Measurements from ENCODE around the gene UFD1.

UFD1 gene

DNA sequence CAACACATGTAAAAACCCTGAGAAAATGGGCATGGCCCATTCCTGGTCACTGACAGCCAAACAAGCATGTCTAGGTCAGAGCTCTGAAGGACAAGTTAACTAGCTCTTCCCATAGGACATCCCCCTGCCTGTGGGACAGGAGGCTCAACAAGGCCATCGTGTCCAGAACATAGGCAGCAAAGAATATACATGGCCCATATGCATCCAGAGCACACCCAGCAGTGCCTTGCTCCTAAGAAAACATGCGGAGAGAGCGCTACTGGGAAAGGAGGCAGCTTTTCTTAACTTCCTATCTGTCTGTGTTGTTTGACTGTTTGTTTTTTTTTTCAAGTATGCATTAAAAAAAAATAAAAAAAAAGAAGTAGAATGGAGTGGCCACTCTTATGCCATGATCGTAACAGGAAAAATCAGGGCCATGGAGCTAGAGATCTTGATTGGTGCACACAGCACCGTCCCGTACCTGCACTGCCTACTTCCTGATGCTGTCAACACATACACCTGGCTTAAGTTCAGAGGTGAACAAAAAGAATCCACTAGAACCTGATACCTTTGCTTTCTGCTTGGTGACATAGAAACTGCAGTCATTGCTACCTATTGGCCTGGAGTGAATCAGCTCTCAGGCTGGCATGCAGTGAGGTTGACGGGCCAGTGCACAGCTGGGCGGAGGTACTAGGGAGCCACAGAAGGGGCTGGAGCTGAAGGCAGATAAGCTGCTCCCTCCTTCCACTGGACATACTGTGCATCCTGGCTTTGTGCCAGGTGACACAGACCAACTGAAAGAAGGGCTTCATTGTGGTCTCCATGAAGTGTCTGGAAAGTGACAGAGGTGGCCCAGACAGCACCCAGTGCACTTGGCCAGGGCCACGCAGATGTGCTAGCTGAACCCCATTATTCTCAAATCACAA, 11.9 kb downstream of the UFD1 start:
- DNase-seq: no peak

DNA sequence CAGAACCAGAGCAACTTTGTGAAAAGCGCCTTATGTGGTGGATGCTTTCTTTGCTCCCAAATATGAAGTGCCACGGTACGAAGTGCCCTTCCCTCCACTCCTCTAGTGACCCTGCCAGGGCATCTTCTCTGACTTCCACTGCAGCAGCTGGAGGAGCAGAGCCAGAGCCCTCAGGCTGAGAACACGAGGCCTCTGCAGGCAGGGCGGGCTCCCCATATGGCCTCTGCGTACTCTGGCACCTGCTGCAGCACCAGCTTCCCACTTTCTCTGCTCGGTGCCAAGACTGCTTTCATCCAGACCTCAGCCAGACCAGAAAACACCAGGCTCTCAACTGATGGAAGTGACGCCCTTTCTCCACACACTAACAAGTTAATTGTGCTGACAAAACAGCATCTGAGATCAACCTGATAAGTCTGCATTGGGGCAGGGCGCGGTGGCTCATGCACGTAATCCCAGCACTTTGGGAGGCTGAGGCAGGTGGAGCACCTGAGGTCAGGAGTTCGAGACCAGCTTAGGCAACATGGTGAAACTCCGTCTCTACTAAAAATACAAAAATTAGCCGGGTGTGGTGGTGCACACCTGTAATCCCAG, 12.8 kb downstream of the UFD1 start:
- no peak for DNase-seq

DNA sequence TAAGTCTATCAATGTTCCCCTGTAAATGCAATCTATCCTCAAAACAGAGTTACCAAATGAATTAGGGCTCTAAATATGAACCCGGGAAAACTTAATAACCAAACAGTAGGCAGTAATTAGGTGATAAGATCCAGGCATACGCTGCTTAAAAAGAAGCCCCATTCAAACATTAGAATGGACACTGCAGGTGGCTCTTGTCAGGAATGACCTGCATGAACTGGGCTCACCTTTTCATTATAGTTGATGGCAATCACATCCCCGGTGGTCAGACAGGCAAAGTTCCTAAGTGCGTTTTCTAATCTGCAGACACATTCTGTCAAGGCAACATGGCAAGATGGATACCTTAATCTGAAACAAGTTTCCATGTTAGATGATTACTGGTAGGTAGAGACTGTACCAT, 14.0 kb downstream of the UFD1 start:
- DNase-seq: no peak

GRCh38 chr22:19464546-19464945, 14.4 kb downstream of the UFD1 start:
- DNase-seq: no peak

DNA sequence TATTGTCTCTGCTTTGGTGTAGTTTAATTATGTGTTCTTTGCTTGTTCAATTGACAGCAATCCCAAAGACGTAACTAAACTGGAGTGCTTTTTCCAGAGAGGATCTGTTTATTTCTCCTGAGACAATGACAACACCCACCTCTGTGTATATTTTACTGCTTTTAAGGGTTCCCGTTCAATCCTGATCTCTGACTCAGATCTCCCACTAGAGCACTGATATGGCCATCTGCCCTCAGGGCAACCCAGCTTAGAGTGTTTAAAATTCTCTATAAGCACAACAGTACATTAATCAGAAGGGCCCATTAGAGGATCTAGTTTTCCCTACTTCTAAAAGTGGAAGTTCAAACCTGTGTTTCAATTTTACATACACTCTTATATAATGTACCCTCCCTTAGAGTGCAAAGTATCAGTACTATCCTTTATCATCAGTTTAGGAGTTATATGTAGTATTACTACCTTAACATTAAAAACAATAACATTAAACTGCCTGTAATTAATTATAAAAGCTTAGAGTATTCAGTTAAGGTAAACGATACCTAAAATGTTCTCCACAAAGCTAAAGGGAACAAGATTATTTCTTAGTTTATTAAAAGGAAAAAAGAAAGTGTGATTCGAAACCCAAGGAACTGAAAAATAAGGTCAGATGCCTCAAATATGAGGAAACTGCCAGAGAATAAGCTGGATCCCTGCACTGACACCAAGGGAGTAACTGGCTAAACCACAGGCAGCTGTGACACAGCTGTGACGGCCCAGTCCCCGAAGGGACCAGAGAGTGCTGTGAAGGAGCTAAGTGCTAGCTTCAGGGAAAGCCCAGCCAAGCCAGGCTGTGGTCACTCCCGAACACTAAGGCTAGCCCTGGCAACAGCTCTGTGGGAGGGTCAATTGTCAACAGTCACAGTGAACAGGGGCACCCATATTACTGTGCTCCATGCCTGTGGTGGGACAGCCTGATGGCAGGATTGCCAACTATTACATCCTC, 15.2 kb downstream of the UFD1 start:
- peak; percentile 48 for DNase-seq

DNA sequence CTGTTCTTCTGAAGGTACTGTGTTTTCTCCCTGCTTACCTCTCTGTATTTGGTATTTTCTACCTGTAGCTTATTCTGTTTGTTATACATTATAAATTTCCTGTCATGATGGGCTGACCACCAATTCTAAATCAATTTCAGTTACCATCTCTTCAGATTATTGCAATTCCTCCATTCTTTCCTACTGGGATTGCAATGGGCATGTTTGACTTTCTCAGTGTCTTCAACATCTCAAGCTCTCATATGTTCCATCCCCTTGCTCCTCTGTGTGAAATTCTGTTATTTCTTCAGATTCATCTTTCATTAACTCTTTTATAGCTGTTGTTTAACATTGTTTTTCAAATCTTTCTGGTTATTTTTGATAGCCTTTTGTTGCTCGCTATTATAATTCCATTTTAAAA, 16.0 kb downstream of the UFD1 start:
- no peak for DNase-seq

GRCh38 chr22:19461506-19461905, 17.5 kb downstream of the UFD1 start:
- DNase-seq: no peak

GRCh38 chr22:19460036-19460435, 19.0 kb downstream of the UFD1 start:
- no peak for DNase-seq

DNA sequence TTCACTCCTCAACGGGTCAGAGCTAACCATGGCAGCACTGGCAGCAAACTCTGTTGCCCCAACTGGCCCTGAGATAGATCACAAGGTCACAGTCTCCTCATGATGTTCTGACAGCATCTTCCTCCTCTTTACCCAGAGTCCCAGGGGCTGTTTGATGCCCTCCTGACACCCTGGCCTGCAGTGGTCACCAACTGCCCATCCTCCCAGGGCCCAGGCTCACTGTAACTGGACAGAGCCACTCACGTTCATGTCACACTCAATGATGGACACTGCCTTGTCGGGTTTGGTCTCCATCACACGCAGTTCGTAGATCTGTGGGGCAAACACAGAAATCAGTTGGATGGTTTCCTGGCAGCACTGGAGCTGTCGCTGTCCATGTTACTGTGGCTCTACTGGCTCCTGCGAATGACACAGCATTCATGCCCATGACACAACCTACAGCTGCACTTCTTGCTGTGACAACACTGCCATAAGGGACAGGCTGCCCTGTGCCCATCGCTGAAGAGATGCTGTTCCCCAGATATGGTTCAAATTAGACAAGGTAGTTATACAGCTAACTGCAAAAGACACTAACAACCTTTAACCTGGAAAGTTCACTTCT, 21.1 kb downstream of the UFD1 start:
- no peak for DNase-seq

- DNase-seq: no peak
Observed at GRCh38 chr22:19456541-19456940, 22.5 kb downstream of the UFD1 start.

GRCh38 chr22:19455585-19456370, 23.2 kb downstream of the UFD1 start:
- DNase-seq: no peak

DNA sequence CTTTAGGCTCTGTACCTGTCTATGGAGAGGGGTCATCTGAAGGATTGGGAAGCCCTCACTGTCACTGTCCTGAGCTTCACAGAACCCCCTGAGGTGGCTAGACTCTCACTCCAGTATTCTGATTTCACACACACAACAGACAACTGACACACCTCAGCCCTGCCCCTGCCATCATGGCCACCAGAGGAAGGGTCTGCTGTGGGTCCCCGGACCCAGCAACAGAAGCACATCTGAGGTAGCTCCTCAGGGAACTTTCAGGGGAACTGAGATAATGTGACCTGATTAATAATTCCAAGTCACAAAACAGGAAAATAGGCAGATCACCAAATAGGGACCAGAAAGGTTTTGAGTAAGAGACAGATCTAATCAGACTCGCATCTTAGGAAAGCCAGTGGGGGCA, 24.0 kb downstream of the UFD1 start:
- no peak for DNase-seq

DNA sequence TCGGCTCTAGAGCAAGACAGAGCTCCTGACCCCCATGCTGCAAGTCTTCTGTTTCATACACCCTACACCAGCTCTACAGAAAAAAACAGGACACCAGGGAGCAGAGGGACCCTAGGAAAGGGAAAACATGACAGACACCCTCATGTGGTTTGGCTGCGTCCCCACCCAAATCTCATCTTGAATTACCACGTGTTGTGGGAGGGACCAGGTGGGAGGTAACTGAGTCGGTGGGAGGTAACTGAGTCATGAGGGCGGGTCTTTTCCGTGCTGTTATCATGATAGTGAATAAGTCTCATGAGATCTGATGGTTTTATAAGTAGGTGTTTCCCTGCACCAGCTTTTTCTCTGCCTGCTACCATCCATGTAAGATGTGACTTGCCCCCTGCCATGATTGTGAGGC, 24.8 kb downstream of the UFD1 start:
- no peak for DNase-seq

- DNase-seq: no peak
Observed at GRCh38 chr22:19453718-19454117, 25.3 kb downstream of the UFD1 start.

DNA sequence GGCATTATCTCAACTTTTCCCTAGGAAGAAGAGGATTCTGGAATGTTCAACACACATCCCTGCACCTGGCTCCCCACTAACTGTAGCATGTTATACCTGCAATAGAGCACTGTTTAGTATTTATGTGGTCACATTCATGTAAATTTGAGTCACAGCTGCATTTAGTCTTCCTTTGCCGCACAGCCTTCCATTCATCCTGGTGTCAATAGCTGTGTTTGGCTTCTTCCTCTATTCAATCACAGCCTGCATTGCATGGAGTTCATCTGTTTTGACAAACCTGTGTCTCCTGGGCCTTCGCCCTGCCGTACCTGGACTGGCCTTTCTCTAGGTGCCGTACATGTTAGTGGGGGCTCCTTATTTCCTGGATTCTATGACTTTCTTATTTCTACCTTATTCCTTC, 27.4 kb downstream of the UFD1 start:
- DNase-seq: no peak

DNA sequence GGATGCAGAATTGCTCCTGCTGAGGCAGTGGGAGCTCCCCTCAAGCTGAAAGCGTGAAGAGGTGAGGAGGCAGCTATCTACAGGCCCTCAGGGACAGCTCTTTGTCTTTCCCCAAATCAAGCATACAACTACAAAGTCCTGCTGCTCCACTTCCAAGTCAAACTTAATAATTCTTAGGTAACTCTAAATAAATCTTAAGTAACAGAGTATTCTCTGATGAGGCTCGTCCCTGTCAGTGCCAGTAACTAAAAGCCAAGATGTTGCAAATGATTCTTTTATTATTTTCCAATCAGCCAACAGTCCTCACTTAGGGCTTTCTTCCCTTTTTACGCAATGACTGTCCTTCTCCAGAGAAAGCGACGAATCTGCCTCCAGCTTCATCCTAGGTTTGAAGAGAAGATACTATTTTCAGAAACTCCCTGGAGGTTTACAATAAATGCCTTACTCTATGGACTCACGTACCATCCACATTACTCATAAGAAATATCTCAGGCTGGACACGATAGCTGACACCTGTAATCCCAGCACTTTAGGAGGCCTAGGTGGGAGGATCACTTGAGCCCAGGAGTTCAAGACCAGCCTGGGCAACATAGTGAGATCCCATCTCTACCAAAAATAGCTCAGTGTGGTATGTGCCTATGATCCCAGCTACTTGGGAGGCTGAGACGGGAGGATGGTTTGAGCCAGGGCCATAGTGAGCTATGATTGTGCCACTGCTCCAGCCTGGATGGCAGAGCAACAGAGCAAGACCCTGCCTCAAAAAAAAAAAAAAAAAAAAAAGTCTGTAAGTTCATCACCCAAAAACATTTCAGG, 28.4 kb downstream of the UFD1 start:
- no peak for DNase-seq

DNA sequence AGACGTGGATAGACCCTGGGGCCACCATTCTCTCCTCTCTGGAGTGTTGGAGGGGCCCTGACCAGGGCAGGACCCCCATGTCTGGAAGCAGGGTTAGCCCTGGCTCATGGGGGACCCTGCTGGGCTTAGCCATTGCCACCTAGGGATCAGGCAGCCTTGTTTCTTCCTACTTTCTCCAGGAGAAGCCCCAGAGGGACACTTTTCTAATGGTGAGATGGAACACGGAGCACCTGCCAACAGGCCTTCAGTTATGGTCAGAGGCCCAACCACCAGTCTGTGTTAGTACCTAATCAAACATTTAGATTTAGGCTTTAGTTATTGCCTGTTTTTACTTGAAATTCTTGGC, 29.6 kb downstream of the UFD1 start:
- DNase-seq: no peak

GRCh38 chr22:19448739-19449421, 30.1 kb downstream of the UFD1 start:
- peak; percentile 2 for DNase-seq

DNA sequence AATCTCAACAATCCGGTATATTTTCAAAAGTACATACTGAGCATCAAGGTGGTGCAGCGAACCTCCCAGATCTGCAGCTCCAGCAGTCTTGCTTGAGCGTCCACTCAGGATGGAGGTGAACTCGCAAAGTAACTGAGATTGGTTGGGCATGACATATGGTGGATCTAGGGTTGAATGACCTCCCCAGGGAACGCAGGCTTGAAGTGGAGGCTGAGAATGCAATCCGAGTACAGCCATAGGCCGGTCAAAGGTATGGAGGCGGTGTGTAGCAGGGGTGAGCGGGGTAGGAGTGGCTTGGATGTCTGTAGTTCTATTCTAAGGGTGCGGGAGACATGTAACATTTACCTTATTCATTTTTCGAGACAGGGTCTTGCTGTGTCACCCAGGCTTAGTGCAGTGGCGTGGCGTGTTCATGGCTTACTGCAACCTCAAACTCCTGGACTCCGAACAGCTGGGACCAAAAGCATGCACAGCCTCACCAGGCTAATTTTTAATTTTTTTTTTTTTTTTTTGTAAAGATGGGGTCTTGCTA, 30.9 kb downstream of the UFD1 start:
- peak; percentile 89 for DNase-seq

- peak; percentile 98 for DNase-seq
Observed at GRCh38 chr22:19447330-19448075, 31.5 kb downstream of the UFD1 start, which contains the start of gene C22orf39. C22orf39 (minus strand) TSS chr22:19447711; CDS start chr22:19447688, 23 bp downstream.
